ENCODE data around the gene SIPA1L2.

Gene SIPA1L2

GRCh38 chr1:232648316-232648715 is 18.4 kb upstream of the SIPA1L2 start:
- DNase-seq: no peak

- DNase-seq: no peak
Observed at GRCh38 chr1:232644209-232644608, 14.3 kb upstream of the SIPA1L2 start.

GRCh38 chr1:232643251-232643650 is 13.3 kb upstream of the SIPA1L2 start:
- DNase-seq: no peak

GRCh38 chr1:232641507-232641906 is 11.6 kb upstream of the SIPA1L2 start:
- no peak for DNase-seq

GRCh38 chr1:232636799-232637198 is 6.9 kb upstream of the SIPA1L2 start:
- DNase-seq: no peak

- DNase-seq: no peak
Observed at GRCh38 chr1:232635778-232636356, 5.9 kb upstream of the SIPA1L2 start.

GRCh38 chr1:232635279-232635678 is 5.3 kb upstream of the SIPA1L2 start:
- no peak for DNase-seq

GRCh38 chr1:232634096-232634495 is 4.2 kb upstream of the SIPA1L2 start:
- no peak for DNase-seq

GRCh38 chr1:232630894-232631195 is 912 bp upstream of the SIPA1L2 start:
- no peak for DNase-seq

- no peak for DNase-seq
Observed at GRCh38 chr1:232629250-232630046, 485 bp downstream of the SIPA1L2 start.

- DNase-seq: no peak
Observed at GRCh38 chr1:232628335-232629249, 1.3 kb downstream of the SIPA1L2 start.

- DNase-seq: no peak
Observed at GRCh38 chr1:232627645-232628334, 2.1 kb downstream of the SIPA1L2 start.

GRCh38 chr1:232627171-232627570 is 2.8 kb downstream of the SIPA1L2 start:
- no peak for DNase-seq

GRCh38 chr1:232626452-232626851 is 3.5 kb downstream of the SIPA1L2 start:
- no peak for DNase-seq

GRCh38 chr1:232625319-232625868 is 4.5 kb downstream of the SIPA1L2 start:
- DNase-seq: no peak

GRCh38 chr1:232624546-232625281 is 5.2 kb downstream of the SIPA1L2 start:
- no peak for DNase-seq

- no peak for DNase-seq
Observed at GRCh38 chr1:232622981-232623380, 7.0 kb downstream of the SIPA1L2 start.

- no peak for DNase-seq
Observed at GRCh38 chr1:232622378-232622777, 7.6 kb downstream of the SIPA1L2 start.

- no peak for DNase-seq
Observed at GRCh38 chr1:232621050-232621449, 8.9 kb downstream of the SIPA1L2 start.

- DNase-seq: no peak
Observed at GRCh38 chr1:232620356-232620969, 9.5 kb downstream of the SIPA1L2 start.

- no peak for DNase-seq
Observed at GRCh38 chr1:232617237-232617636, 12.7 kb downstream of the SIPA1L2 start.
